ENCODE results near the gene PPP1R3E. TPM values are rescaled to one million over a fixed set of nuclear protein-coding genes. Genes with fewer than 3 reads are reported as not detected.

Gene PPP1R3E
- total and polyA plus RNA-seq, 2 experiments from 2014 or later, result 14.2 to 15.5 TPM

- Histone ChIP-seq H3K4me1 (ENCODE audit: low read depth) (no peaks in the 10 kb centered on the region), H3K36me3 (no peaks in the 10 kb centered on the region), H3K27ac (no peak overlapping the region), H3K4me3 (no peak overlapping the region), H3K9me3 (ENCODE audit: low read depth) (no peaks in the 10 kb centered on the region), H3K27me3 (peaks cover 4% of the 10 kb centered on the region)
- DNase-seq (ENCODE audit: low read depth in 1 of 2, low spot score in 1 of 2), result no peak
- TF ChIP-seq, protein P1, sequence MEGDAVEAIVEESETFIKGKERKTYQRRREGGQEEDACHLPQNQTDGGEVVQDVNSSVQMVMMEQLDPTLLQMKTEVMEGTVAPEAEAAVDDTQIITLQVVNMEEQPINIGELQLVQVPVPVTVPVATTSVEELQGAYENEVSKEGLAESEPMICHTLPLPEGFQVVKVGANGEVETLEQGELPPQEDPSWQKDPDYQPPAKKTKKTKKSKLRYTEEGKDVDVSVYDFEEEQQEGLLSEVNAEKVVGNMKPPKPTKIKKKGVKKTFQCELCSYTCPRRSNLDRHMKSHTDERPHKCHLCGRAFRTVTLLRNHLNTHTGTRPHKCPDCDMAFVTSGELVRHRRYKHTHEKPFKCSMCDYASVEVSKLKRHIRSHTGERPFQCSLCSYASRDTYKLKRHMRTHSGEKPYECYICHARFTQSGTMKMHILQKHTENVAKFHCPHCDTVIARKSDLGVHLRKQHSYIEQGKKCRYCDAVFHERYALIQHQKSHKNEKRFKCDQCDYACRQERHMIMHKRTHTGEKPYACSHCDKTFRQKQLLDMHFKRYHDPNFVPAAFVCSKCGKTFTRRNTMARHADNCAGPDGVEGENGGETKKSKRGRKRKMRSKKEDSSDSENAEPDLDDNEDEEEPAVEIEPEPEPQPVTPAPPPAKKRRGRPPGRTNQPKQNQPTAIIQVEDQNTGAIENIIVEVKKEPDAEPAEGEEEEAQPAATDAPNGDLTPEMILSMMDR (IDR thresholded peaks at IDR 0.05; ENCODE audit: low read depth, low read length), result no peak
These were observed 45.0 kb upstream of the PPP1R3E start for GRCh38 chr14:23347406-23348296.

- no peaks in the 10 kb centered on the region for H3K9me3 ChIP-seq (ENCODE audit: low read depth)
- H3K4me3 ChIP-seq, result no peak overlapping the region
- TF ChIP-seq, protein P1 (IDR thresholded peaks at IDR 0.05; ENCODE audit: low read depth, low read length), result no peak
- peak overlapping the region; percentile 61 for H3K27ac ChIP-seq
- H3K27me3 ChIP-seq, result peaks cover 3% of the 10 kb centered on the region
- no peak for DNase-seq (ENCODE audit: low read depth in 1 of 2, low spot score in 1 of 2)
- H3K36me3 ChIP-seq, result no peaks in the 10 kb centered on the region
- H3K4me1 ChIP-seq (ENCODE audit: low read depth), result no peaks in the 10 kb centered on the region
These were observed 44.2 kb upstream of the PPP1R3E start for GRCh38 chr14:23346693-23347405.

DNA sequence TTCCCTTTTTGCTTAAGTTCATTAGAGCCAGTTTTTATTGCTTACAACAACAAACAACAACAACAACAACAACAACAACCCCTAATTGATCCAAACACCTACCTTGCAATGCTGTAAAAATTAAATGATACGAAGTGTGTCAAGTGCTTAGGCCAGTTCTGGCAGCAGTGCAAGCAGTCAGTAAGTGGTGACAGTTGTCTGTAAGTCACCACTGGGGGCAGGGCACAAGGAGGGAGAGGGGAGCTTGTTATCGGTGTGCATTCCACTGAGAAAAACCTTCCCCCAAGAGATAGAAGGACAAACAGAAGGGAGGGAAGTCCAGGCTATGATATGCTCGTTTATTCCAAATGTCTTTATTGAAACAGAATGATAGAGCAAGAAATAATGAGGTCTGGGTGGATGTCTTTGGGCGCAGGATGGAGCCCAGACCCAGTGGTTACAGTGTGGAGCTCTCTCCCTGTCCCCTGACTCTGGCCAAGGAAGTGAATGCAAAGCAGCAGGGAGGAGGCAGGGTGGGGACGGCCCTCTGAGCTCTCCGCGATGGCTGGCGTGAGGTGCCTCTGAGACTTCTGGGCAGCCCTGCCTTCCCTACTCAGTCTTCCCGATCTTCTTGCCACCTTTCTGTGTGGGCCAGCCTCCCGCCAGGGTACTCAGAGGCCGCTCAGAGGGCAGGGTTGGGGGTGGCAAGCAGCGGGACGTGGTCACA, 43.5 kb upstream of the PPP1R3E start:
- no peaks in the 10 kb centered on the region for H3K9me3 ChIP-seq (ENCODE audit: low read depth)

GRCh38 chr14:23344481-23344880, 41.8 kb upstream of the PPP1R3E start:
- no peaks in the 10 kb centered on the region for H3K27me3 ChIP-seq
- no peak overlapping the region for H3K4me3 ChIP-seq
- no peaks in the 10 kb centered on the region for H3K4me1 ChIP-seq (ENCODE audit: low read depth)
- H3K36me3 ChIP-seq, result no peaks in the 10 kb centered on the region
- H3K27ac ChIP-seq, result no peak overlapping the region
- no peaks in the 10 kb centered on the region for H3K9me3 ChIP-seq (ENCODE audit: low read depth)
- TF ChIP-seq, protein P1 (IDR thresholded peaks at IDR 0.05; ENCODE audit: low read depth, low read length), result no peak
- DNase-seq (ENCODE audit: low read depth in 1 of 2, low spot score in 1 of 2), result no peak

More for the DNA sequence above, 43.5 kb upstream of the PPP1R3E start:
- H3K36me3 ChIP-seq, result no peaks in the 10 kb centered on the region
- H3K4me1 ChIP-seq (ENCODE audit: low read depth), result no peaks in the 10 kb centered on the region
- H3K27me3 ChIP-seq, result no peaks in the 10 kb centered on the region
- no peak for DNase-seq (ENCODE audit: low read depth in 1 of 2, low spot score in 1 of 2)
- TF ChIP-seq, protein P1 (IDR thresholded peaks at IDR 0.05; ENCODE audit: low read depth, low read length), result no peak
- H3K27ac ChIP-seq, result peak overlapping the region; percentile 61
- H3K4me3 ChIP-seq, result no peak overlapping the region

GRCh38 chr14:23339506-23340268, 37.0 kb upstream of the PPP1R3E start:
- Histone ChIP-seq H3K4me3 (no peak overlapping the region), H3K27ac (no peak overlapping the region), H3K36me3 (no peaks in the 10 kb centered on the region), H3K27me3 (no peaks in the 10 kb centered on the region), H3K4me1 (ENCODE audit: low read depth) (no peaks in the 10 kb centered on the region), H3K9me3 (ENCODE audit: low read depth) (no peaks in the 10 kb centered on the region)
- TF ChIP-seq, protein P1 (IDR thresholded peaks at IDR 0.05; ENCODE audit: low read depth, low read length), result no peak
- no peak for DNase-seq (ENCODE audit: low read depth in 1 of 2, low spot score in 1 of 2)
